ENCODE data around the gene DPP6. TPM values are rescaled to one million over a fixed set of nuclear protein-coding genes. Genes with fewer than 3 reads are reported as not detected.
"Not testable (repeated sequence)": the region's sequence is repeated elsewhere in the genome, so short reads cannot be mapped to it uniquely, and the experiment has no call there.

DPP6 gene
- polyA plus RNA-seq, 10 donors, result 2.7 to 7.9 (median 4.9) TPM

DNA sequence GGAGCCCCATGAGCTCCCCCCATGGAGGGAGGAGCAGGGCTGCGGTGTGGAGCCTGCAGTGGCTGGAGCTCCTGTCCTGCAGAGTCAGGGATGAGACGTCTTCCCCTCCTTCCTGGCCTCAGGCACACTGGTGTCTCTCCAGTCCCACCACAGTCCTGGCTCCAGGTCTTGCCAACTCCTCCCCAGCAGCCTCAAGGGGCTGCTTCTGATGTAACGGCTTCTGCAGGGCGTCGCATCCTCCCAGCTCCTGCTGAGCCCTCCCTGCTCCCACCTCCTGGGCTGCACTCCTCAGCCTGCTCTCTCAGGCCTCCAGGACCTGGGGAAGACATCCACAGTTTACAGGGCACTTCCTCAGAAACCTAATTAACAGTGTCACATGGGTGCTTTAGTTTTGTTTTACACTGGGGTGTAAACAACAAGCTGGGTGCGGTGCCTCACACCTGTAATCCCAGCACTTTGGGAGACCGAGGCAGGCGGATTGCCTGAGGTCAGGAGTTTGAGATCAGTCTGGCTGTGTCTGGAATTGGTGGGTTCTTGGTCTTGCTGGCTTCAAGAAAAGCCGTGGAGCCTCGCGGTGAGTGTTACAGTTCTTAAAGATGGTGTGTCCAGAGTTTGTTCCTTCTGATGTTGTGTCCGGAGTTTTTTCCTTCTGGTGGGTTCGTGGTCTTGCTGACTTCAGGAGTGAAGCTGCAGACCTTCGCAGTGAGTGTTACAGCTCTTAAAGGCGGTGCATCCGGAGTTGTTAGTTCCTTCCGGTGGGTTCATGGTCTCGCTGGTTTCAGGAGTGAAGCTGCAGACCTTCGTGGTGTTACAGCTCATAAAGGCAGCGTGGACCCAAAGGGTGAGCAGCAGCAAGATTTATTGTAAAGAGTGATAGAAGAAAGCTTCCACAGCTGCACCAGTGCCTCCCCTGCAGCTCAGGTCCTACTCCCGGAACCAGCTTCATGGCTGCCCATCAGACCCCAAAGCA is 855.7 kb downstream of the DPP6 start:
- DNase-seq, result no peak

DNA sequence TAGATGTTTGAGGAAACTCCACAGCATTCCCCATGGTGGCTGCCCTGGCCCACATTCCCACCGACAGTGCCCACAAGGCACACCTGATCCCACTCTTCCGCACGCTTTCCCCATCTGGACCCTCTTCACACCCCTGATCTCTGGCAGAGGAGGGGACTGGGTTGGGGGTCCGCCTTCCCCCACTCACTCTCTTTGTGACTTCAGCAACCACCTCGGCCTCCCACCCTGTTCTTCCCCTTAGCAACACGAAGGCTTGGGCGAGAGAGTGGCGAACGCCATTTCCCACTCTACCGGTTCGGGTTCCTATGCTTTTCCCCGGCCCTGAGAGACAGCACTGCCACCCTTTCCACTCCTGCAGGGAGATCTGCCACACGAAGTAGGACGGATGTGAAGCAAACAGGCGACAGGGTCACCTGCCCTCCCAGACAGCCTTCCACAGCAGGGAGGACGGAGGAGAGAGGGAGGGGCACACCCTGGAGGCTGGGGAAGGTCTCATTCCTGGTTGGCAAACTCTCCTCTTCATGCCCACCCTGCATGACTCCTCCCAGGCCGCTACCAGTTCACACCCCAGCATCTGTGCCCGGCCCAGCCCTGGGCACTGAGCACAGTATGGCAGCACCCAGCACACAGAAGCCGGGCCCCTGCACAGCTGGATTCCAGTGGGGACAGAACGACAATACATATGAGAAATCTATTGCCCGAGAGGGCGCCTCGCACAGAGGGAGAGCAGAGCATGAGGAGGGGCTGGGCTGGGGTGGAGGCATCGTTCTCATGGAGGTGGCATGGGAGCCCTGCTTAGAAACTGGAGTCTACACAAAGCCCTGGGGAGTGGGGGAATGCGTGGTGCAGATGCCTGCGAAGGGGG is 857.3 kb downstream of the DPP6 start:
- no peak for DNase-seq

DNA sequence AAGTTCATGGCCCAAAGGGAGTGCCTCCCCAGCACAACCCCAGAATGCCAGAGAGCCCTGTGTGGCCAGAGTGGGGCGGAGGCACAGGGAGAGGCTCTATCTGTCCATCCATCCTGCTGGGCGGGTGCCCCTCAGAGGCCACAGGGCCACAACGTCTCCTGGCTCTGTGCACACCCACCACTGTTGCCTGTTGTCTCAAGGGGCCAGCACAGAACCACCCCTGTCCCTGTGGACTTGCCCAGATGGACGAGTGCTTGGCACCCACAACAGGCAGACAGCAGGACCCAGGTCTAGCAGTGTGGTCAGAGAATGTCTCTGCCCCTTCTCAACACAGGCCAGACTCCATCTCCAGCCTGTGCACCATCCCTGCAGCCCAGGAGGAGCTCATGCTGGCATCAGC is 857.9 kb downstream of the DPP6 start:
- DNase-seq, result no peak

DNA sequence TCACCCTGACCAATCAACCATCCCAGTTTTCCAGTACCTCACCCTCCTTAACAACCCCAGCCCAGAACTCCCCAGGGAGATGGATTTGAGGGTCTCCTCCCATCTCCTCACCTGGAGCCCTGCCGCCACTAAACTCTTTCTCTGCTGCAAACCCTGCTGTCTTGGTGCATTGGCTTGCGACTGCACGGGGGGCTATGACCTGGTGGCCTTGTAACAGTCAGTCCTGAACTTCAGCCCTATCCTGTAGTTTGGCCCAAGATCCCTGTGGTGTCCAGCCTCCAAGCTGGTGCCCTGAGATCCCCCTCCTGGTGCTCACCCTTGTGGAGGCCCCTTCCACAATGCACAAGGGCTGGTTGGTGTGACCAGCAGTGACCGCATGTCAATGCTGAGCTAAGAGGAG is 858.8 kb downstream of the DPP6 start:
- DNase-seq, result no peak

DNA sequence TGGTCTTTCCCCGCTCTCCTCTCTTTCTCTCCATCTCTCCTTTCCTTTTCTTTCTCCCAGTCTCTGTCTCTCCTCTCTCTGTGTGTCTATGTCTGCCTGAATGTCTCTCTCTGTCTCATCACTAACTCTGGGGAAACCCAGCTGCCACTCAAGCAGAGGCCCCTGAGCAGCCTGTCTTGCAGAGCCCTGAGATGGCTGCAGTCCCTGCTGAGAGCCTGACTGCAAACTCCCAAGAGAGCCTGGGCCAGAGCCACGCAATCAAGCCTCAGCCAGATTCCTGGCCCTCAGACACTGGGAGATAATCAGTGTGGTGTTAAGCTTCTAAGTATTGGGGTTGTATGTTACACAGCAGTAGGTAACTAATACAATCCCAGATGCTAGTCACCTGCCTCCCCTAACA is 859.2 kb downstream of the DPP6 start:
- DNase-seq, result no peak

DNA sequence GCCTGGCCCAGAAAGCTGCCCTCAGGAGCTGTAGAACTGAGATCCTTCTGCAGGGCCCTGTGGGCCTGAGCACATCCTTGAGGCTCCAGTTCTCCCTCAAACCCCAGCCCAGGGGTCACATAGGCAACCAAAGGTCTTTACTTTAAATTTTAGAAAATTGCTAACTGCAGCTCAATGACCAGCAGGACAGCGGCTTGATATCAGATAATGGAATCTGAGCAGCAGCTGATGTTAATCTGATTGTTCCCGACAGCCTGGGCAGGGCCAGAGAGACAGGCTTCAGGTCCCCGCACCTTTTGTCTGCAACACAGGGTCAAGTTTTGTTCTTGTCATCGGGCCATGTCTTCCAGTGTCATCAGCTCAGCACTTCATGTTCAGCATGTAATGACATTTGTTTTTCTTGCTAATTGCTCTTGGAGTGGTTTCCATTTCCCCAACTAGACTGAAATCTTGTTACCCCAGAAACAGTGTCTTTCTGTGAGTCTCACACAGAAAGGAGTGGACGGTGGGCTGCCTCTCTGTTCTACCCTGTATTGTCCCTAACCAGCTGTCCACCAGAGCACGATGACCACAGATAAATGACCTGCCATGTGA is 859.8 kb downstream of the DPP6 start:
- no peak for DNase-seq

DNA sequence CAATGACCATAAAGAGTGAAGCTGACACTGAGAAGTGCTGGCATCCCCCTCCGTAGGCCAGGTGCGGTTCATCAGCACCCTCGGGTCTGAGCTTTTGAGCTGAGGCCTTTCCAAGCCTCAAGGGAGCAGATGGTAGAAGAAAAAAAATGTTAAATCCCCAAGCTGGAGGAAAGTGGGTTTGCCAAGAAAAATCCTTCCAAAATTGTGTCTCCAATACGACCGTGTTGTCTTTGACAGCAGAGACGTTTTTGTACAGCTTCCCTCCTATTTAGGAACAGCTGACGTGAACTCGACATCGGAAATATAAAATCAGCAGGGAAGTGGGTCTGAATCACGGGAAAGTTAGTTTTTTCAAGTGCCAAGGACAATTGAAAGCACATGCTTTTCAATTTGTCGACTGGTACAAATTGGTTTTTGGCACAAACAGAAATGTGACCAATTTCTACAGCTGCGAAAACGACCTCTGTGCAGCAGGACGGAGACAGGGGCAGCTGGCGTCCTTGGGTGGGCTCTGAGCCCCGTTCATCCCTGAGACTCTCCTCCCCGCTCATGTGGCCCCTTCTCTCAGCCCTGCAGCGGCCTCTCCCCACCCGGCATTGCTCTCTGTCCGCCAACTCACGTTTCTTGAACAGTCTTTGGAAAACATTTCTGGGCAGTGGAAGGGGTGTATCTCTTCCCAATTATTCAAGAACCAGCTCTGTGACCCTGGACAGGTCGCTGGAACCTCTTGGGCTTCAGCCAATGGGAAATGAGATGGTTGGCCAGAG is 860.9 kb downstream of the DPP6 start:
- peak; percentile 31 to 64 (median 32) for DNase-seq

DNA sequence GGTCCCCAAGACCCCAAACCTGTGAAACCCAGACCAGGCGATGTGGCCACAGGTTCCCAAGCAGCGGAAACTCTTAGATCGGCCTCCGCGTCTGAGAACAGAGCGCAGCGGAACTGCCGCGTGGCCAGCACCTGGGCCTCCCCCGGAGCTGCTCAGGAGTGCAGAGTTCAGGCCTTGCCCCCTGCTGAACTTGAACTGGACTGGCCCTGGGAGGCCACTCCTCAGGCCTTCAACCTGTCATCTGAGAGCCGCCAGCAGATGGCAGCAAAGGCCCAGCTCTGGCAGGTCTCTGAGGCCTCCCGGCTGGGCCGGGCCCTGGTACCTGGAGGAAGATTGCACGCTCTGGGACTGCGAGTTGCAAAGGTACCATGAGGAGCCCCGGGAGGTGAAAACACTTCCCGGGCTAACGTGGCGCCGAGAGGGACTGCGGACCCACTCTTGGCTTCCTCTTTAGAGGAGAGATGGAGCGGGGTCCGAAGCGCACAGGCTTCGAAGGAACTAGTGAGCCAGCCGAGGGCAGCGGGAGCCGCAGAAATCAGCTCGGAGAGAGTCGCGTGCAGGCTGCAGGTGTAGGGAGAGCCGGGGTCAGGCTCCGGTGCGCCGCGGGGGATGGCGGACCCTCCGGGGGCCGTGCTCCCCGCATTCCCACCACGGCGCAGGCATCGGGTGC is 861.6 kb downstream of the DPP6 start:
- peak; percentile 59 to 91 (median 82) for DNase-seq

DNA sequence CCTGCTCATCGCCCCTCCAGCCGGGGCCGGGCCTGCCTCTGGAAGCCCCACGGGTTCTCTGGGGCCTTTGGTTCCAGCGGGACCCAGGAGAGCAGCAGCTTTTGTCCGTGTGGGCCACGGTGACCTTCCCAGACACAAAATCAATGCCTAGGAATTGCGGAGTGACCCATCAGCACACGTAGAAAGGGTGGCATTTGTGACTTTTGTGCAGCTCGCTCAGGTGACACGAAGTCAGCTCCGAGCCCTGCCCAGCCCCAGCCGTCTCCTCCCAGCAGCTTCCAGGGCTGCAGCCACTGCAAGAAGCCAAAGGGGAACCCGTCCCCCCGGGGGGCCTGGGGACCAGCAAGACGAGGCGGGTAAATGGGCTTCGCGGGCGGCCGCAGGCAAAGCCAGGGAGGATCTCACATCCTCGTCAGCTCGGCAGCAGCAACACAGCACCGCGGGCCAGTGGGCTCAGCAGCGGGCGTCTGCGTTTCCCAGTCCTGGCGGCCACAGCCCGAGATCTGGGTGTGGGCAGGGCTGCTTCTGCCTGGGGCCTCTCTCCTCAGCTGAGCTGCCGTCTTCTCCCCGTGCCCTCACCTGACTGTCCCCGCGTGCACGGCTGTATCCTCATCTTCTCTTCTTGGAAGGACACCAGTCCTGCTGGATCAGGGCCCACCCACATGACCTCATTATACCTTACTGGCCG is 862.3 kb downstream of the DPP6 start:
- no peak for DNase-seq

DNA sequence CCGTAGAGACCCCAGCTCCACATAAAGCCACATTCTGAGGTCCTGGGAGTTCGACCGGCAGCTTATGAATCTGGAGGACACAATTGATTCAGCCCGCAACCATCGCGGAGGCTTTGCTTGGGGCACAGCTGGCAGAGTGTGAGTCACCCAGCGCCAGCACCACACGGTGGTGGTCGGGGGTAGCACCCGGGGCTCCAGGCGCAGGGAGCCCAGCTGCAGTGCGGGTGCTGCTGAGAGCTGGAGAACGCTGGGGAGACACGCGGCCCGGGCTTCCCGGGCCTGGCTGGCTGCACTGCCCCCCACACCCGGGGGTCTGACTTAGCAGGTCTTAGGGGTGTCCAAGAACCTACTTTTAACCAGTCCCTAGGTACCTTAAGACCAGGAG is 862.8 kb downstream of the DPP6 start:
- no peak for DNase-seq

DNA sequence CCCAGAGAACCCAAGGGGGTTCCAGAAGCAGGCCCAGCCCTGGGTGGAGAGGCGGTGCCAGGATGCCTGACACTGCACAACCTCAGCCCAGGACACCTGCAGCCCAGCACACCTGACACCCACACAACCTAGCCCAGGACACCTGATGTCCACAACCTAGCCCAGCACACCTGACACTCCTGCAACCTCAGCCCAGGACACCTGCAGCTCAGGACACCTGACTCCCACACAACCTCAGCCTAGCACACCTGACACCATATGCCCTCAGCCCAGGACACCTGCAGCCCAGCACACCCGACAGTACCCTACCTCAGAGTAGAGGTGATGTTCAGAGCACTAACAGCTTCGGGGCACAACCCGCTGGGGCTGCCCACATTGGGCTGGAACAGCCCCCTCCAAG is 863.4 kb downstream of the DPP6 start:
- DNase-seq, result no peak

DNA sequence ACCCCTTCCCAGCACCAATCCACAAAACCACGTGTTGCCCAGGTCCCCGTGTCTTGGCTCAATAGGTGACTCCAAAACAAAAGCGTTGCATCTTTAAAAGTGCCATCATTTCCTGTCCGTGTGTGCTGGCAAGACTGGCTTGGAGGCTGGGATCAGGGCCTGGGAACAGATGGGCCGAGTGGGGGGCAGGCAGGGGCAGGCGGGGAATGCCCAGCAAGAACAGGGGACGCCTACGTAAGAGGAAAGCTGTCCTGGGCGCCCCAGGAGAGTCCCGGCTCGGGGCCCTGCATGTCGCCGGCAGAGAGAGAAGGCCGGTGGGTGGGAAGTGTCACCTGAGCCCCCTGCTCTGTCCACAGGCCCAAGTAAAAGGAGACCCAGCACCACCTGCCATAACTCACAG is 864.2 kb downstream of the DPP6 start:
- DNase-seq, result no peak

DNA sequence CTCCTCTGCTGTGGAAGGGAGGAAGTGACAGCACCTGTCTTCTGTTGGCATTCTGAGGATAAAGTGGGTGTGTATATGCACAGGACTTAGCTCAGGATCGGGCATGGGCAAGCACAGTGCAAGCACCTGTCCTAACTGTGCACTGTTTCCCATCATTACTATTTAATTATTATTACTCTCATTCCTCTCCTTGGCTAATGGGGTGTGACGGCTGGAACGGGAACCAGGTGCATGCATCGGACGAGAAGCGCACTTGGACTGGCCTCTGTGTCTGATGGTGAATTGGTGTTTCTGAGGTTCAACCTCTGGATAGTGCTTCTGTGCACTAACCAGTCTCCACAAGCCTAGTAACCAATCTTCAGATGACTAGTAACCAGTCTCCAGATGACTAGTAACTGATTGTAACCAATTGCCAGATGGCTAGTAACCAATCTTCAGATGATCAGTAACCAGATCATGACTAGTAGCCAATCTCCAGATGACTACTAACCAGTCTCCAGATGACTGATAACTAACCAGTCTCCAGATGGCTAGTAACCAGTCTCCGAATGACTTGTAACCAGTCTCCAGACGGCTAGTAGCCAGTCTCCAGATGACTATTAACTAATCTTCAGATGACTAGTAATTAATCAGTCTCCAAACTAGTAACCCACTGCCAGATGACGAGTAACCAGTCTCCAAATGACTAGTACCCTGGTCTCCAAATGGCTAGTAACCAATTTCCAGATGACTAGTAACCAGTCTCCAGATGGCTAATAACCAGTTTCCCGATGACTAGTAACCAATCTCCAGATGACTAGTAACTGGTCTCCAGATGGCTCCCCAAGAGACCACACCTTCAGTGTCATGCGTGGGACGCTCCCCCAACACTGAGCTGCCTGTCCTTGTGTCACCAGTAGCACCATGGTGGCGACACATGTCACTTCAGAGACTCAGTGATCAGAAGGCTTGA is 864.9 kb downstream of the DPP6 start:
- no peak for DNase-seq

DNA sequence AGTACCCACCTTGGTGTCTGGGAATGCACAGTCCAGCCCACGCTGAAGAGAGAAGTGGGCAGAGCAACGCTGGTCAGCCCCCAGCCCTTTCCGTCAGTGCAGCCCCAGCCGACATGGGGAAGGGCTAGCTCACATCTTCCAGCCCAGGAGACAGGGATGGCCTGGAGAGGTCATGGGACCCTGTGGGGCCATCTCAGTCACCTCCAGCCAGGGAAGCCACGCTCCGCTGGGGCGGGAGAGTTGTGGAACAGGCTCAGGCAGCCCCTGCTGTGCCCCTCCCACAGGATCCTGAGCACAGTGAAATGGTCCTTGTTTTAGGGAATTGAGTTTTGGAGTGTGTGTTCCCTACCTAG is 865.6 kb downstream of the DPP6 start:
- no peak for DNase-seq

DNA sequence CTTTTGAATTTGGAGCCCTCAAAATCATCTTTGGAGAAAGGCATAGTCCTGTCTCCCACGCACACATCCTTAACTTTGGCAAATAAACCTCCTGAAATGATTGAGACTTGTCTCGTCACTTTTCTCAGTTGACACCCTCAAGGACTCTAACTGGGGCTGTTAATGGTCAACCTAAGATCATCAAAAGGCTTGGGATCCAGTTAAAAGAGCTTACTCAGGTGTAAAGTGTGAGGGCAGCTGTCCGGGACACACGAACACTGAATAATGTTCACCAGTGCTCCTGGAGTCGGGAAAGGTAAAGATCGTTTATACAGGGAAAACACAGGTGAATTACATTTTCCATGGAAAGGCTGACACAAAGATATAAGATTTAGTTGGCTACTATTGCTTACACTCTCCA is 866.1 kb downstream of the DPP6 start:
- DNase-seq, result no peak

DNA sequence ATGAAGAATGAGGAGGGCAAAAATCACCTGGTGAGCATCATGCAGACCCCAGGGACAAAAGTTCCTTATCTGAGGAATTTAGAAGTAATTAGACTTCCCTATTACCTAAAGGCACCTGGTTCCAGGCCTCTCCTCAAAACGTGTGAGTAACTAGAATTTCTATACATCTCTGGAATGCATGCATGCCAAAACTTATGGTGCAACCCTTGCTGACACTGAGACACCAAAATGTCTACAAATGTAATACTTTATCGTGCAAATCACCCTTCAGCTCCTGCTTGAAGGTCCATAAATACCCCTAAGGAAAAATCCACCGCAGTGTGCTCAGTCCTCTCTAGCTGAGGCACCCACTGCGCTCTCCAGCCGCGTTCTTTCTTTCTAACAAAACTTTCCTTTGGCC is 866.5 kb downstream of the DPP6 start:
- DNase-seq, result no peak

DNA sequence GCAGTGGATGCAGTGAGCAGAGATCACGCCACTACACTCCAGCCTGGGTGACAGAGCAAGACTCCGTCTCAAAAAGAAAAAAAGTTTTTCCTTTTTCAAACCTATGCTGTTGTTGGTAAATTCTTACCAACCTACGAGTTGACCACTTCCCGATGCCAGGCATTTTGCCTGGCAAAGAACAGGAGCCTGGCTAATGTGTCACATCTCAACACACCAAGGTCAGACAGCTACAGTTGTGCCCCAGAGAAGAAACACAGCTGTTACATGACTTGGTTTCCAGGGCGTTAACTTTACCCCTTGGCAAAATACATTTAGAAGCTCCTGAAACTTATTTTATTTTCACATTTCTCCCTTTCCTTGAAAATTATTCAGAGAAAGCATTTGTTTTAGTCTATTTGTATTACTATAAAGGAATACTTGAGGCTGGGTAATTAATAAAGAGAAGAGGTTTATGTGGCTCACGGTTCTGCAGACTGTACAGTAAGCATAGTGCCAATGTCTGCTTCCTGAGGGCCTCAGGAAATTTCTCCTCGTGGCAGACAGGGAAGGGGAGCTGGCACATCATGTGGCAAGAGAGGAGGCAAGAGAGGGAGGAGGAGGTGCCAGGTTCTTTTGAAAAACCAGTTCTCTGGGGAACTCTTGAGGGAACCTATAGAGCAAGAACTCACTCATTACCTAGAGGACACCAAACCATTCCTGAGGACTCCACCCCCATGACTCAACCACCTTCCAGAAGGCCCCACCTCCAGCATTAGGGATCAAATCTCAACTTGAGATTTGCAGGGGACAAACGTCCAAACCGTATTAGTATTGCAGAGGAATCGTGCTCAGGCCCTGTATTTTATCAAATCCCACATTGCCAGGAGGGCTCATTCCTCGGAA is 867.4 kb downstream of the DPP6 start:
- no peak for DNase-seq

DNA sequence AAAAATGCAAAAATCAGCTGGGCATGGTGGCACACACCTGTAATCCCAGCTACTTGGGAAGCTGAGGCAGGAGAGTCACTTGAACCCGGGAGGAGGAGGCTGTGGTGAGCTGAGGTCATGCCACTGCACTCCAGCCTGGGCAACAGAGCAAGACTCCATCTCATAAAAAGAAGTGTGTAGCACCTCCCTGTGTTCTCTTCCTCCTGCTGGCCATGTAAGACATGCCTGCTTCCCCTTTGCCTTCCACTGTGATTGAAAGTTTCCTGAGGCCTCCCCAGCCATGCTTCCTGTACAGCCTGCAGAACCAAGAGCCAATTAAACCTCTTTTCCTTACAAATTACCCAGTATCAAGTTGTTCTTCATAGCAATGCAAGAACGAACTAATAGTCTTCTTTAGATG is 870.3 kb downstream of the DPP6 start:
- DNase-seq, result not testable (repeated sequence)

All from muscle of back (tissue), 11 donors.